Endothelial cell of umbilical vein (primary cell): ENCODE measurements around the gene SERPINB6. TPM values are rescaled to one million over a fixed set of nuclear protein-coding genes. Genes with fewer than 3 reads are reported as not detected.

Source experiments
- BruUV-seq: library from RNA; stranded (reverse); fragments of 400-500 nt; replicated peaks from 2 replicates; lab custom pipeline; 2021; lab: Mats Ljungman, UMichigan
- CTCF ChIA-PET: fragments of 300-600, 350-600 bp; sonication (Branson Sonifier 250); formaldehyde crosslinking; loops from one replicate; lab custom pipeline; 2021; ENCODE audit warnings: antibody characterized with exemption, inconsistent platforms; lab: Charles Lee
- POLR2A ChIA-PET: fragments of 300-600, 350-600 bp; sonication (Branson Sonifier 250); formaldehyde crosslinking; loops from one replicate; lab custom pipeline; 2021; ENCODE audit warnings: antibody characterized with exemption, inconsistent platforms; lab: Charles Lee
- DNase-seq: peaks from one replicate; pipeline ENCODE4 v3.0.0-alpha.2; 2011; ENCODE audit warnings: low read depth, low spot score
- FAIRE-seq: peaks from 2 replicates; lab custom pipeline; 2011; peaks lifted over from hg19 to GRCh38; lab: Jason Lieb, UNC
- H2AFZ ChIP-seq: 2 replicates; pipeline ENCODE4 v1.6.0; 2012; ENCODE audit warnings: low read depth, low read length, control low read depth, inconsistent platforms
- H3K27ac ChIP-seq: 2 replicates; pipeline ENCODE4 v1.5.1; 2011; ENCODE audit warnings: low read depth, mild to moderate bottlenecking, control low read depth, low read length, moderate library complexity; ENCODE audit not compliant: insufficient read depth
- H3K27me3 ChIP-seq, 2 experiments: 2 replicates each; pipeline versions ENCODE4 v1.6.0 to v1.6.1; 2011; ENCODE audit warnings: low read length in 2 of 2, mixed read lengths in 1 of 2; ENCODE audit not compliant: control insufficient read depth in 2 of 2, insufficient read depth in 2 of 2
- H3K36me3 ChIP-seq, 2 experiments: 2 replicates in 1 of 2; 3 replicates in 1 of 2; pipeline ENCODE4 v1.5.1; 2011; ENCODE audit warnings: low read length in 2 of 2, mild to moderate bottlenecking in 1 of 2, moderate library complexity in 1 of 2; ENCODE audit not compliant: control insufficient read depth in 2 of 2, insufficient read depth in 2 of 2; ENCODE audit errors: extremely low read depth in 1 of 2
- H3K4me1 ChIP-seq: 3 replicates; pipeline ENCODE4 v1.5.1; 2011; ENCODE audit warnings: mild to moderate bottlenecking, low read length; ENCODE audit not compliant: control insufficient read depth, insufficient read depth; ENCODE audit errors: extremely low read depth
- H3K4me2 ChIP-seq: 2 replicates; pipeline ENCODE4 v1.6.1; 2011; ENCODE audit warnings: low read length, control low read depth, mixed read lengths; ENCODE audit not compliant: insufficient read depth
- H3K4me3 ChIP-seq, 3 experiments: fragments of 200-600 bp in 1 of 3; sonication (generic), shearing (Covaris generic) in 1 of 3; replicated peaks in 1 of 3; 2 replicates each; pipeline ENCODE4 v1.5.1; 2011 to 2016; ENCODE audit warnings: control low read depth in 3 of 3, low read length in 3 of 3, mild to moderate bottlenecking in 2 of 3, inconsistent platforms in 1 of 3, low read depth in 1 of 3, moderate library complexity in 1 of 3; ENCODE audit not compliant: insufficient read depth in 1 of 3
- H3K79me2 ChIP-seq: 2 replicates; pipeline ENCODE4 v1.6.0; 2012; ENCODE audit warnings: low read length, inconsistent platforms; ENCODE audit not compliant: control insufficient read depth, insufficient read depth
- H3K9ac ChIP-seq: replicated peaks from 2 replicates; pipeline ENCODE3; 2011; ENCODE audit warnings: low read length, control low read depth; ENCODE audit not compliant: insufficient read depth; ENCODE audit errors: extremely low read depth
- H3K9me1 ChIP-seq: replicated peaks from 3 replicates; pipeline ENCODE4 v1.6.0; 2011; ENCODE audit warnings: mild to moderate bottlenecking, low read length; ENCODE audit not compliant: control insufficient read depth, insufficient read depth; ENCODE audit errors: extremely low read depth
- H3K9me3 ChIP-seq: replicated peaks from 2 replicates; pipeline ENCODE4 v1.5.1; 2012; ENCODE audit warnings: low read length, inconsistent platforms; ENCODE audit not compliant: control insufficient read depth, insufficient read depth
- H4K20me1 ChIP-seq: replicated peaks from 2 replicates; pipeline ENCODE3; 2011; ENCODE audit warnings: mild to moderate bottlenecking, low read length; ENCODE audit not compliant: control insufficient read depth, insufficient read depth; ENCODE audit errors: extremely low read depth
- EZH2 ChIP-seq: IDR thresholded peaks from 2 replicates; pipeline ENCODE4 v1.6.1; 2012; ENCODE audit warnings: borderline replicate concordance, low read depth, mild to moderate bottlenecking, moderate library complexity, low read length, inconsistent platforms; ENCODE audit not compliant: severe bottlenecking
- FOS ChIP-seq: IDR thresholded peaks from 2 replicates; pipeline ENCODE4 v1.6.1; 2011; ENCODE audit warnings: mild to moderate bottlenecking, low read length, moderate library complexity, borderline replicate concordance; ENCODE audit not compliant: insufficient read depth
- GATA2 ChIP-seq: IDR thresholded peaks from 2 replicates; pipeline ENCODE4 v1.7.0; 2011; ENCODE audit warnings: low read depth, mild to moderate bottlenecking, moderate library complexity, mixed read lengths, low read length; ENCODE audit not compliant: insufficient read length, insufficient read depth
- MYC ChIP-seq: IDR thresholded peaks from one replicate; pipeline ENCODE4 v1.6.1; 2011; ENCODE audit warnings: mild to moderate bottlenecking, low read depth, low read length
- POLR2AphosphoS5 ChIP-seq: IDR thresholded peaks from 2 replicates; pipeline ENCODE4 v1.6.1; 2012; ENCODE audit warnings: low read depth, mild to moderate bottlenecking, control low read depth, low read length, moderate library complexity; ENCODE audit not compliant: insufficient read depth
- dilution Hi-C: fragments of 300-500 bp; cut with MboI; formaldehyde crosslinking; loops from one replicate; pipeline ENCODE4 v1.15.0; 2019; ENCODE audit warnings: low sequenced_read_pairs; ENCODE audit not compliant: extremely low pct_ligation_motif_present
- intact Hi-C: fragments of 100-400 bp; cut with micrococcal nuclease; formaldehyde crosslinking; loops from one replicate; pipeline ENCODE4 v1.10.0; 2022
- polyA plus RNA-seq, 4 experiments: library from polyadenylated mRNA; depleted of rRNA in 3 of 4; stranded (reverse) in 3 of 4; unstranded in 1 of 4; fragments of >200 nt; gene quantifications; 2 replicates each; pipeline versions ENCODE4 v1.2.1 to v1.2.3, GENCODE V29; 2011 to 2012; ENCODE audit warnings: missing spikeins in 1 of 4
- total RNA-seq: library from RNA; stranded (reverse); gene quantifications from 2 replicates; pipeline ENCODE4 v1.2.3, GENCODE V29; 2021
- TF ChIP-seq, protein P1 (sequence below), 2 donors: IDR thresholded peaks; 1 replicate in 1 of 2; 2 replicates in 1 of 2; pipeline ENCODE4 v1.5.1; 2011; ENCODE audit warnings: low read length in 2 of 2, mild to moderate bottlenecking in 2 of 2, moderate library complexity in 2 of 2, control low read depth in 1 of 2, inconsistent platforms in 1 of 2, low read depth in 1 of 2; ENCODE audit not compliant: insufficient read depth in 1 of 2; ENCODE audit errors: extremely low read depth in 1 of 2
- TF ChIP-seq, protein P2 (sequence below): IDR thresholded peaks from 2 replicates; pipeline ENCODE4 v1.6.1; 2011; ENCODE audit not compliant: insufficient read depth, insufficient read length

Gene SERPINB6
- total and polyA plus RNA-seq, 2 donors (not counting 3 experiments of a cell fraction or from before 2014, with no cell fraction given), result 145 to 151 TPM

DNA sequence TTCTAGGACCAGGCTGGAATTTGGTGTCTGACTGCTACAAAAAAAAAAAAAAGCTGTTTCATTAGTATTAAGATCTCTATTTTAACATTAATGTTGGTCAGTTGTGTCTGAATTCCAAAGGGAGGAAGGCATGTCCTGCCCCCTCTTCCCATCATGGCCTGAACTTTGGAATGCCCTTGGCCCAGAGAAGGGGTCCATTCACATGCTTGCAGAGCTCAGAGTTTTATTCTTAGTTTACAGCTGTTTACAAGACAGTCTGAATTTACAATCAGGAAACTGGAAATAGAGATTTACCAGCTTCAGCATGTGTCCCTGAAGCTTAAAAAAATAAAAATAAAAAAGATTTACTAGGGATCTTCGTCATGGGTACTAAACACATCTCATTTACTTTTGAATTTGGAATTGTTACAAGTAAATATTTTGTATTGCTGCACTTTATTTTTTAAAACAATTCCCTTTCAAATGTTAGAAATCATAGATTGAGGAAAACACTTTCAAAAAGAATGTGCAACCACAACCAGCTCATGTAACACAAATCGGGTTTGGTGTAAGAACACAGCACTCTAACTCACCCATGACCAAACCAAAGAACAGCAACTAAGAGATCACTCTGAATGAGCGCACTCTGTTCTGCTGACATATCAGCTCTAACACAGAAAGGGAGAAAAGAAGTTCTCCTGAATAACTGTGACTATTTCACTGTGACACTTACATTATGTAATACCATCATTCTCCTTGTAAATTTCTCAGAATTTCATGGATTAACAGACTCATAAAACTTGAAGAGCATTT lies 6.6 kb upstream of the SERPINB6 start:
- H3K79me2 ChIP-seq, result no peaks in the 10 kb centered on the region
- intact Hi-C loops, result no loop called here
- H4K20me1 ChIP-seq, result no peaks in the 10 kb centered on the region
- no peaks in the 10 kb centered on the region for H3K9me1 ChIP-seq
- dilution Hi-C loops, result no loop called here
- no TSS peak for BruUV-seq
- no peaks in the 10 kb centered on the region for H3K36me3 ChIP-seq
- H3K9ac ChIP-seq, result no peak overlapping the region
- TF ChIP-seq, protein P1, sequence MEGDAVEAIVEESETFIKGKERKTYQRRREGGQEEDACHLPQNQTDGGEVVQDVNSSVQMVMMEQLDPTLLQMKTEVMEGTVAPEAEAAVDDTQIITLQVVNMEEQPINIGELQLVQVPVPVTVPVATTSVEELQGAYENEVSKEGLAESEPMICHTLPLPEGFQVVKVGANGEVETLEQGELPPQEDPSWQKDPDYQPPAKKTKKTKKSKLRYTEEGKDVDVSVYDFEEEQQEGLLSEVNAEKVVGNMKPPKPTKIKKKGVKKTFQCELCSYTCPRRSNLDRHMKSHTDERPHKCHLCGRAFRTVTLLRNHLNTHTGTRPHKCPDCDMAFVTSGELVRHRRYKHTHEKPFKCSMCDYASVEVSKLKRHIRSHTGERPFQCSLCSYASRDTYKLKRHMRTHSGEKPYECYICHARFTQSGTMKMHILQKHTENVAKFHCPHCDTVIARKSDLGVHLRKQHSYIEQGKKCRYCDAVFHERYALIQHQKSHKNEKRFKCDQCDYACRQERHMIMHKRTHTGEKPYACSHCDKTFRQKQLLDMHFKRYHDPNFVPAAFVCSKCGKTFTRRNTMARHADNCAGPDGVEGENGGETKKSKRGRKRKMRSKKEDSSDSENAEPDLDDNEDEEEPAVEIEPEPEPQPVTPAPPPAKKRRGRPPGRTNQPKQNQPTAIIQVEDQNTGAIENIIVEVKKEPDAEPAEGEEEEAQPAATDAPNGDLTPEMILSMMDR (IDR thresholded peaks at IDR 0.05; ENCODE audit: extremely low read depth in 1 of 2, insufficient read depth in 1 of 2, low read depth in 1 of 2, low read length in 2 of 2), result no peak
- no peak for TF ChIP-seq FOS
- no peak for TF ChIP-seq EZH2
- TF ChIP-seq GATA2, result no peak
- TF ChIP-seq POLR2AphosphoS5, result no peak
- TF ChIP-seq, protein P2, sequence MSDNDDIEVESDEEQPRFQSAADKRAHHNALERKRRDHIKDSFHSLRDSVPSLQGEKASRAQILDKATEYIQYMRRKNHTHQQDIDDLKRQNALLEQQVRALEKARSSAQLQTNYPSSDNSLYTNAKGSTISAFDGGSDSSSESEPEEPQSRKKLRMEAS, result no peak
- TF ChIP-seq MYC, result no peak
- DNase-seq (no peak), FAIRE-seq (no peak)
- CTCF ChIA-PET, result interaction anchor here (0.8 to 5.7 kb wide), 4 partner anchors 9 to 25 kb away, joined by 3 to 35 read pairs (median 6); no protein-coding TSS in a partner anchor
- H3K4me1 ChIP-seq, result peaks cover 38% of the 10 kb centered on the region
- no peaks in the 10 kb centered on the region for H3K9me3 ChIP-seq
- POLR2A ChIA-PET, result interaction anchor here (0.6 kb wide), 1 partner anchor 101 kb away, joined by 4 read pairs; no protein-coding TSS in a partner anchor
- no peak overlapping the region for H3K4me2 ChIP-seq
- no peak overlapping the region for H3K27ac ChIP-seq
- H3K4me3 ChIP-seq, result no peak overlapping the region
- no peak overlapping the region for H2AFZ ChIP-seq
- H3K27me3 ChIP-seq, result no peaks in the 10 kb centered on the region
